Measurements from ENCODE around the gene LRTM2. TPM values are rescaled to one million over a fixed set of nuclear protein-coding genes. Genes with fewer than 3 reads are reported as not detected.

Gene LRTM2
- total and polyA plus RNA-seq, 12 donors: not detected

GRCh38 chr12:1848745-1849144, 28.4 kb downstream of the LRTM2 start:
- TF ChIP-seq CTCF (IDR thresholded peaks at IDR 0.05): no peak

GRCh38 chr12:1851151-1851701, 30.9 kb downstream of the LRTM2 start:
- DNase-seq: no peak
- no peak for ATAC-seq
- H3K4me3 ChIP-seq: no peak overlapping the region
- no peaks in the 10 kb centered on the region for H3K4me1 ChIP-seq
- peaks cover 0 to 26% (median 16%) of the 10 kb centered on the region in 11 donors for H3K9me3 ChIP-seq
- H3K27ac ChIP-seq: no peak overlapping the region
- peaks cover 0 to 5% (median 0%) of the 10 kb centered on the region in 7 donors for H3K27me3 ChIP-seq
- intact Hi-C loops (cut with DNase I): loop anchor here in 1 of 10 donors (10.0 kb wide), 1 partner anchor 54 kb away; no protein-coding TSS in a partner anchor
- no peak for TF ChIP-seq CTCF (IDR thresholded peaks at IDR 0.05)
- WGBS, 2 donors: 65 to 69% methylated on average over 7 of the region's 7 CpGs
- no peaks in the 10 kb centered on the region for H3K36me3 ChIP-seq

More at GRCh38 chr12:1848745-1849144, 28.4 kb downstream of the LRTM2 start:
- H3K27me3 ChIP-seq: peaks cover 0 to 17% (median 0%) of the 10 kb centered on the region in 7 donors
- H3K27ac ChIP-seq: no peak overlapping the region
- DNase-seq: no peak
- H3K4me3 ChIP-seq: no peak overlapping the region
- peaks cover 0 to under 1% (median 0%) of the 10 kb centered on the region in 11 donors for H3K9me3 ChIP-seq
- no peaks in the 10 kb centered on the region for H3K36me3 ChIP-seq
- no peak for ATAC-seq
- WGBS, 2 donors: 62 to 70% methylated on average over 6 of the region's 6 CpGs
- intact Hi-C loops (cut with DNase I): no loop called here
- H3K4me1 ChIP-seq: no peaks in the 10 kb centered on the region

- intact Hi-C loops (cut with DNase I): loop anchor here in 1 of 10 donors (10.0 kb wide), 1 partner anchor 53 kb away; no protein-coding TSS in a partner anchor
- DNase-seq: no peak
- no peak for ATAC-seq
- no peak for TF ChIP-seq CTCF (IDR thresholded peaks at IDR 0.05)
- Histone ChIP-seq H3K9me3 (peaks cover 0 to 34% (median 16%) of the 10 kb centered on the region in 11 donors), H3K4me3 (no peak overlapping the region), H3K4me1 (no peaks in the 10 kb centered on the region), H3K27ac (no peak overlapping the region), H3K36me3 (no peaks in the 10 kb centered on the region), H3K27me3 (no peaks in the 10 kb centered on the region)
- 81 to 83% methylated on average over 1 of the region's 1 CpG for WGBS, 2 donors
Observed at GRCh38 chr12:1852076-1852475, 31.7 kb downstream of the LRTM2 start.

- TF ChIP-seq CTCF (IDR thresholded peaks at IDR 0.05): no peak
- no peak for ATAC-seq
- 90 to 94% methylated on average over 8 of the region's 8 CpGs for WGBS, 2 donors
Observed at GRCh38 chr12:1853716-1854115, 33.4 kb downstream of the LRTM2 start.

More at GRCh38 chr12:1853716-1854115, 33.4 kb downstream of the LRTM2 start:
- H3K4me3 ChIP-seq: no peak overlapping the region
- H3K36me3 ChIP-seq: no peaks in the 10 kb centered on the region
- H3K9me3 ChIP-seq: peaks cover 0 to 37% (median 16%) of the 10 kb centered on the region in 11 donors
- peaks cover 0 to 10% (median 0%) of the 10 kb centered on the region in 7 donors for H3K27me3 ChIP-seq
- intact Hi-C loops (cut with DNase I): loop anchor here in 1 of 10 donors (10.0 kb wide), 1 partner anchor 51 kb away; no protein-coding TSS in a partner anchor
- no peaks in the 10 kb centered on the region for H3K4me1 ChIP-seq
- no peak overlapping the region for H3K27ac ChIP-seq
- DNase-seq: no peak

All from heart right ventricle (tissue), 16 donors.